K562 (cell line): ENCODE data around the gene COQ6.

Experiments
- CEBPB ChIP-seq: fragments of 450-650 bp; IDR thresholded peaks from 2 replicates; pipeline ENCODE4 v1.6.1; 2016; ENCODE audit warnings: missing genetic modification characterization, missing compliant biosample characterization
- E2F3 ChIP-seq: fragments of 250-450 bp; sonication (Bioruptor Pico); IDR thresholded peaks from 2 replicates; pipeline ENCODE4 v1.4.0; 2020; ENCODE audit warnings: mild to moderate bottlenecking
- ETS2 ChIP-seq: IDR thresholded peaks from 2 replicates; pipeline ENCODE4 v1.6.1; 2016; ENCODE audit warnings: borderline replicate concordance, missing genetic modification characterization, mild to moderate bottlenecking, moderate library complexity, missing compliant biosample characterization; ENCODE audit not compliant: poor library complexity, severe bottlenecking
- EZH2 ChIP-seq: IDR thresholded peaks from 2 replicates; pipeline ENCODE4 v1.6.1; 2012; ENCODE audit warnings: low read depth, mild to moderate bottlenecking, inconsistent platforms, low read length, borderline replicate concordance
- GTF2F1 ChIP-seq: IDR thresholded peaks from 2 replicates; pipeline ENCODE4 v1.6.1; 2011; ENCODE audit warnings: low read depth, low read length, improper control_type of control experiment
- LEF1 ChIP-seq: fragments of 450-650 bp; IDR thresholded peaks from 2 replicates; pipeline ENCODE4 v1.6.1; 2016; ENCODE audit warnings: mild to moderate bottlenecking
- POLR2AphosphoS5 ChIP-seq: IDR thresholded peaks from 2 replicates; pipeline ENCODE4 v1.6.1; 2011; ENCODE audit warnings: mild to moderate bottlenecking, low read depth, low read length, moderate library complexity; ENCODE audit not compliant: control insufficient read depth, insufficient read depth
- SIN3A ChIP-seq, 2 experiments: fragments of 150-350 bp in 1 of 2; IDR thresholded peaks; 2 replicates each; pipeline ENCODE4 v1.6.1; 2011 to 2016; ENCODE audit warnings: borderline replicate concordance in 2 of 2, low read depth in 2 of 2, low read length in 2 of 2, mild to moderate bottlenecking in 2 of 2, moderate library complexity in 2 of 2; ENCODE audit not compliant: control insufficient read depth in 1 of 2
- ZFX ChIP-seq: sonication (generic); formaldehyde crosslinking; IDR thresholded peaks from 2 replicates; pipeline ENCODE4 v1.8.0; 2022; ENCODE audit warnings: mild to moderate bottlenecking, missing genetic modification reagents, moderate library complexity
- ZNF263 ChIP-seq: sonication (generic); formaldehyde crosslinking; IDR thresholded peaks from 2 replicates; pipeline ENCODE4 v1.8.0; 2022; ENCODE audit warnings: mild to moderate bottlenecking, missing genetic modification reagents, borderline replicate concordance
- TF ChIP-seq, protein P1 (sequence below): sonication (generic); formaldehyde crosslinking; IDR thresholded peaks from 2 replicates; pipeline ENCODE4 v1.8.0; 2022; ENCODE audit warnings: mild to moderate bottlenecking, missing genetic modification reagents, borderline replicate concordance
- TF ChIP-seq, protein P2 (sequence below): fragments of 450-650 bp; IDR thresholded peaks from 2 replicates; pipeline ENCODE4 v1.6.1; 2016; ENCODE audit warnings: borderline replicate concordance

DNA sequence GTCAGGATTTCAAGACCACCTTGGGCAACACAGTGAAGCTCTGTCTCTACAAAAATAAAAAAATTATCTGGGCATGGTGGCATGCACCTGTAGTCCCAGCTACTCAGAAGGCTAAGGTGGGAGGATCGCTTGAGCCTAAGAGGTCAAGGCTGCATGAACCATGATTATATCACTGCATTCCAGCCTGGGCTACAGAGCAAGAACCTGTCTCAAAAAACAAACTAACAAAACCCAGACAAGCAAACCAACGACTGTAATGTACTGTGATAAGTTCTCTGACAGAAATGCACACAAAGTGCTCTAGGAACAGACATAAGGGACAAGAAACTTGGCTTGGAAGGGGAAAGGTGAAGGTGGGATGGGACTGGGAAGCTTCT is 46.6 kb downstream of the COQ6 start:
- TF ChIP-seq ETS2 (tag) (no peak), EZH2 (no peak), LEF1 (no peak), GTF2F1 (no peak), POLR2AphosphoS5 (no peak), ZFX (no peak), SIN3A (IDR thresholded peaks at IDR 0.05; ENCODE audit: borderline replicate concordance in 2 of 2, control insufficient read depth in 1 of 2, low read depth in 2 of 2, low read length in 2 of 2) (no peak), ZNF263 (CRISPR knock-in tag) (no peak), CEBPB (tag) (no peak), E2F3 (CRISPR knock-in tag) (no peak)
- TF ChIP-seq, protein P1, sequence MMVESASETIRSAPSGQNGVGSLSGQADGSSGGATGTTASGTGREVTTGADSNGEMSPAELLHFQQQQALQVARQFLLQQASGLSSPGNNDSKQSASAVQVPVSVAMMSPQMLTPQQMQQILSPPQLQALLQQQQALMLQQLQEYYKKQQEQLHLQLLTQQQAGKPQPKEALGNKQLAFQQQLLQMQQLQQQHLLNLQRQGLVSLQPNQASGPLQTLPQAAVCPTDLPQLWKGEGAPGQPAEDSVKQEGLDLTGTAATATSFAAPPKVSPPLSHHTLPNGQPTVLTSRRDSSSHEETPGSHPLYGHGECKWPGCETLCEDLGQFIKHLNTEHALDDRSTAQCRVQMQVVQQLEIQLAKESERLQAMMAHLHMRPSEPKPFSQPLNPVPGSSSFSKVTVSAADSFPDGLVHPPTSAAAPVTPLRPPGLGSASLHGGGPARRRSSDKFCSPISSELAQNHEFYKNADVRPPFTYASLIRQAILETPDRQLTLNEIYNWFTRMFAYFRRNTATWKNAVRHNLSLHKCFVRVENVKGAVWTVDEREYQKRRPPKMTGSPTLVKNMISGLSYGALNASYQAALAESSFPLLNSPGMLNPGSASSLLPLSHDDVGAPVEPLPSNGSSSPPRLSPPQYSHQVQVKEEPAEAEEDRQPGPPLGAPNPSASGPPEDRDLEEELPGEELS (CRISPR knock-in tag), result no peak
- TF ChIP-seq, protein P2, sequence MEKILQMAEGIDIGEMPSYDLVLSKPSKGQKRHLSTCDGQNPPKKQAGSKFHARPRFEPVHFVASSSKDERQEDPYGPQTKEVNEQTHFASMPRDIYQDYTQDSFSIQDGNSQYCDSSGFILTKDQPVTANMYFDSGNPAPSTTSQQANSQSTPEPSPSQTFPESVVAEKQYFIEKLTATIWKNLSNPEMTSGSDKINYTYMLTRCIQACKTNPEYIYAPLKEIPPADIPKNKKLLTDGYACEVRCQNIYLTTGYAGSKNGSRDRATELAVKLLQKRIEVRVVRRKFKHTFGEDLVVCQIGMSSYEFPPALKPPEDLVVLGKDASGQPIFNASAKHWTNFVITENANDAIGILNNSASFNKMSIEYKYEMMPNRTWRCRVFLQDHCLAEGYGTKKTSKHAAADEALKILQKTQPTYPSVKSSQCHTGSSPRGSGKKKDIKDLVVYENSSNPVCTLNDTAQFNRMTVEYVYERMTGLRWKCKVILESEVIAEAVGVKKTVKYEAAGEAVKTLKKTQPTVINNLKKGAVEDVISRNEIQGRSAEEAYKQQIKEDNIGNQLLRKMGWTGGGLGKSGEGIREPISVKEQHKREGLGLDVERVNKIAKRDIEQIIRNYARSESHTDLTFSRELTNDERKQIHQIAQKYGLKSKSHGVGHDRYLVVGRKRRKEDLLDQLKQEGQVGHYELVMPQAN, result no peak
